BE2C (cell line): ENCODE results near the gene SLC25A29.
A peak's percentile ranks its signal among the peaks of the same experiment; 100 is the strongest.
"Not testable (repeated sequence)": the region's sequence is repeated elsewhere in the genome, so short reads cannot be mapped to it uniquely, and the experiment has no call there.

ENCODE experiments used
- DNase-seq: peaks from one replicate; pipeline ENCODE4 v3.0.0-alpha.2; 2020
- H3K27me3 ChIP-seq: fragments of 250-450 bp; sonication (Bioruptor Pico); 2 replicates; pipeline ENCODE4 v1.5.1; 2020; ENCODE audit warnings: mild to moderate bottlenecking
- H3K36me3 ChIP-seq: fragments of 250-450 bp; sonication (Bioruptor Pico); 2 replicates; pipeline ENCODE4 v1.5.1; 2020; ENCODE audit warnings: mild to moderate bottlenecking
- H3K4me1 ChIP-seq: fragments of 250-450 bp; sonication (Bioruptor Pico); 2 replicates; pipeline ENCODE4 v1.5.1; 2020
- H3K4me3 ChIP-seq: 2 replicates; pipeline ENCODE4 v1.5.1; 2011; ENCODE audit warnings: low read depth, low read length
- H3K9me3 ChIP-seq: fragments of 250-450 bp; sonication (Bioruptor Pico); 2 replicates; pipeline ENCODE4 v1.5.1; 2020
- TF ChIP-seq, protein P1 (sequence below): IDR thresholded peaks from 2 replicates; pipeline ENCODE4 v1.5.1; 2012; ENCODE audit warnings: mild to moderate bottlenecking, low read depth, low read length

SLC25A29 gene

DNA sequence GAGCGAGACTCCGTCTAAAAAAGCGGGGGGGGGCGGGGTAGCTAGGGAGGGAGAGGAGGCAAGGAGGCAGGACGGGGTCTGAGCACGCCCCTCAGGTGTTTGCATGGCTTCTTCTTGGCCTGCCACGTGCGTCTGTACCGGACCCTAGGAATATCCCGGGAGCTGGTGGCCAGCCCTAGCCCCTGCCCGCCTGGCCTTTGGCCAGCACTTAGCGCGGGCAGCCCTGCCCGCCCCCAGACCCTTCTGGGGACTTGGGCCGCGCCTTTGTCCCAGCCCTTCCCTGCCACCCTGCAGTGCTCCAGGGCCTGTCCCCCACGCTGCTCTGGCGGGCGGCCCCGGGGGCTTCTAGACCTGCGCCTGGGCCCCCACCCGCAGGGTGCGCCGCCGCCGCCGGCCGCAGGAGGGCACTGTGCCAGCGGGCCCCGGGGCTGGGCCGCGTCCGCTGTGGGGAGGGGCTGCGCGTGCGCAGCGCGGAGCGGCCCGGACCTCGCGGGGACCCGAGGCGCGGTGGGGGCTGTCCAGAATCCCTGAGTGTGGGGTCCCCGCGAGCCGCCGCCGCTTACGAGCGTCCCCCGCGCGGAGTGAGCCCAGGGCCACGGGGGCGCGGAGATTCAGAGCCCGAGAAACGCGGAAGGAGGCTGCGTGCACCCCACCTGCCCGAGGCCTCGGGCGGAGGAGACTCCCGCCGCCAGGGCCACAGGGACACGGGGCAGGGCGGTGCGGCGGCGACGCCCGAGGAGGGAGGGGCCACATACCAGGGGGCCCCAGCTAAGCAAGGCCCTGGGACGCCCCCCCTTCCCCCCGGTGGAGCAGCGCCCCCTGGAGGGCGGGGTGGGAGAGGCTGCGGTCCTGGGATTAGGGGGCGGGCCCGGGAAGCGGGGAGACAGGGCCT, 21.0 kb downstream of the SLC25A29 start:
- H3K4me3 ChIP-seq, result peak overlapping the region; percentile 66
- H3K27me3 ChIP-seq, result no peaks in the 10 kb centered on the region
- peaks cover 9% of the 10 kb centered on the region; the same call in 1 of the 2 replicates for H3K4me1 ChIP-seq
- TF ChIP-seq, protein P1, sequence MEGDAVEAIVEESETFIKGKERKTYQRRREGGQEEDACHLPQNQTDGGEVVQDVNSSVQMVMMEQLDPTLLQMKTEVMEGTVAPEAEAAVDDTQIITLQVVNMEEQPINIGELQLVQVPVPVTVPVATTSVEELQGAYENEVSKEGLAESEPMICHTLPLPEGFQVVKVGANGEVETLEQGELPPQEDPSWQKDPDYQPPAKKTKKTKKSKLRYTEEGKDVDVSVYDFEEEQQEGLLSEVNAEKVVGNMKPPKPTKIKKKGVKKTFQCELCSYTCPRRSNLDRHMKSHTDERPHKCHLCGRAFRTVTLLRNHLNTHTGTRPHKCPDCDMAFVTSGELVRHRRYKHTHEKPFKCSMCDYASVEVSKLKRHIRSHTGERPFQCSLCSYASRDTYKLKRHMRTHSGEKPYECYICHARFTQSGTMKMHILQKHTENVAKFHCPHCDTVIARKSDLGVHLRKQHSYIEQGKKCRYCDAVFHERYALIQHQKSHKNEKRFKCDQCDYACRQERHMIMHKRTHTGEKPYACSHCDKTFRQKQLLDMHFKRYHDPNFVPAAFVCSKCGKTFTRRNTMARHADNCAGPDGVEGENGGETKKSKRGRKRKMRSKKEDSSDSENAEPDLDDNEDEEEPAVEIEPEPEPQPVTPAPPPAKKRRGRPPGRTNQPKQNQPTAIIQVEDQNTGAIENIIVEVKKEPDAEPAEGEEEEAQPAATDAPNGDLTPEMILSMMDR, result peak; percentile 66
- peaks cover 3% of the 10 kb centered on the region; the same call in 1 of the 2 replicates for H3K36me3 ChIP-seq
- H3K9me3 ChIP-seq, result no peaks in the 10 kb centered on the region
- DNase-seq, result peak; percentile 81

DNA sequence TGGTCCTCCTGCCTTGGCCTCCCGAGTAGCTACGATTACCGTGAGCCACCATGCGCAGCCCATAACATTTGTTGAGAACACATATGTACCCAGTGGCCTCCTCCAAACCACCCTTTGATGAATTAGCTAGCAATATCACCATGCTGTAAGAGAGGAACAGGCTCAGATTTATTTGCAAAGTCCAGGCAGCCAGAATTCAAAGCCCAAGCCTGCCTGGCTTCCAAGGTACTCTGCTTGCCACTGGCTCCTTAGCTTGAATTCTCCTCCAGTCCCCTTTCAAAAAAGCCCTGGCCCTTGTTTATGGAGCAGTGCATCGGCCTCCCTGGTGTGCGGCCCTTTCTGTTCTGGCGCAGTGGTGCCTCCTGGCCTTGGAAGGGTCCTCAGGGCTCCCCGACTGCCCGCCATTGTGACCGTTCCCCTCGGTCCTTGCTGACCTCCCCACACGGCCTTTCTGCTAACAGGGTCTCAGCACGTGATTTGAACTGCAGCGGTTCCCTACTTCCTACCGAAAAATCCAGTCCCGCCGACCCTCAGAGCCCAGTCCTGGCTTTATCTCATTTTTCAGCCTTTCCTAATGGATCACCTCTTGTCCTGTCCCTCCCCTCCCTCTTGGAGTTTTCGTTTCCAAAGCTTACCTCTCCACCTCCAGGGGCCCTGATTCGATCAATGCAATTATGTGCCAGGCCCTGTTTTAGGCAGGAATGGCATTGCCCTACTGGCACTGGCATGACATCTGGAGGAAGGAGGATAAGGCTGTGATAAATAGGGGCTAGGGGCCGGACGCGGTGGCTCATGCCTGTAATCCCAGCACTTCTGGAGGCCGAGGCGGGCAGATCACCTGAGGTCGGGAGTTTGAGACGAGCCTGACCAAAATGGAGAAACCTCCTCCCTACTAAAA, 22.0 kb downstream of the SLC25A29 start:
- Histone ChIP-seq H3K36me3 (peaks cover 8% of the 10 kb centered on the region; the same call in 1 of the 2 replicates), H3K4me1 (peaks cover 9% of the 10 kb centered on the region; the same call in 1 of the 2 replicates), H3K9me3 (no peaks in the 10 kb centered on the region), H3K27me3 (no peaks in the 10 kb centered on the region), H3K4me3 (no peak overlapping the region)
- DNase-seq, result no peak
- TF ChIP-seq, protein P1, result no peak

DNA sequence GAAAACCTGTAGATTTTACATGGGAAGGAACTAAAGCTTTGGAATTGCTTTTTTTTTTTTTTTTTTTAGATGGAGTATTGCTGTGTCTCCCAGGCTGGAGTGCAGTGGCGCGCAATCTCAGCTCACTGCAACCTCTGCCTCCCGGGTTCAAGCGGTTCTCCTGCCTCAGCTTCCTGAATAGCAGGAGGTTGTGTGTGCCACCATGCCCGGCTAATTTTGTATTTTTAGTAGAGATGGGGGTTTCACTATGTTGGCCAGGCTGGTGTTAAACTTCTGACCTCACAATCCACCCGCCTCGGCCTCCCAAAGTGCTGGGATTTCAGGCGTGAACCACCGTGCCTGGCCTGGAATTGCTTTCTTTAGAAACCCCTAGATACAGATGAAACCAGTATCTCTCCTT, 22.8 kb downstream of the SLC25A29 start:
- H3K9me3 ChIP-seq, H3K4me1 ChIP-seq, H3K27me3 ChIP-seq, H3K36me3 ChIP-seq, DNase-seq, H3K4me3 ChIP-seq: not testable (repeated sequence)

DNA sequence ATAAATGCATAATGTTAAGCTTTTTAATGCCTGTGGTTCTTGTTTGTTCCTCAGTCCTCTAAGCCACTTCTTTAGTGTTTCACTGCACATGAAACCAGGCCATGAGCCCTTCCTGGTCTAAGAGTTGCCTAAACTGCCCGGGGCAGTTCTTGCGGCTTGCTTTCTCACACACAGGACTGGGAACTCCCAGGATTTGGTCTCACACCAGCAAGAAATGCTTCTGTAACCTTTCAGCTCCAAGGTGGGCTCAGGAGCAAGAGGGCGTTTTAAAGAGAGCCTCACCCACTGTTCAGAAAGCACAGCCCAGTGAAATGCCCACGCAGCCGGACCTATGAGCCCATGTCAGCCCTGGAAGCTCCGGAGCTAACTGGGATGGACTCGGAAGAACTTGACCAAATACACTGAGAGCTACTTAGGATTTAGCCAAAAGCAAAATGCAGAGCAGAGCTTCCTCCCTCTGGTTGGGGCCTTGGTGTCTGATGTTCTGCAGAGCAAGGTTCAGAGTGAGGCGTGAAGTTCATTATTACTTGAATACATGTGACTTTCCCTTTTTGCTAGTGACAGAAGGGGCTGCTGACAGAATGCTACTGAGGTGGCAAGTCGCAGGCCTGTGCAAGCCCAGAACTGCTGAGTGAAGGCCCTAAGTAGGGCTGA, 23.4 kb downstream of the SLC25A29 start:
- peaks cover 8% of the 10 kb centered on the region; the same call in 1 of the 2 replicates for H3K36me3 ChIP-seq
- TF ChIP-seq, protein P1, result no peak
- H3K27me3 ChIP-seq, result no peaks in the 10 kb centered on the region
- H3K4me3 ChIP-seq, result no peak overlapping the region
- no peak for DNase-seq
- no peaks in the 10 kb centered on the region for H3K9me3 ChIP-seq
- H3K4me1 ChIP-seq, result peaks cover 3% of the 10 kb centered on the region; the same call in 1 of the 2 replicates

DNA sequence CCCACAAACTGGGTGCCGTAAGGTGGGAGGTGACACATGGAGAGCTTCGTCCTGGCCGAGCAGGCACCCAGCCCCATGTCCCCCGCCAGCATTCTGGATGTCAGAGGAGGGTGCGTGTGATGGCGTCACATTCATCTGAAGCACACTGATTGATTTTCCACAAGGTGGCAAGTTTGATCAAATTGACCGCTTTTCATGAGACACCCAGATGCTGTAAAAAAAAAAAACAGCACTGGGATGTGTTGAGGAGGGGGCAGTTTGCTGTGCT, 24.2 kb downstream of the SLC25A29 start:
- H3K9me3 ChIP-seq, result no peaks in the 10 kb centered on the region
- peaks cover 3% of the 10 kb centered on the region; the same call in 1 of the 2 replicates for H3K4me1 ChIP-seq
- H3K36me3 ChIP-seq, result peaks cover 12% of the 10 kb centered on the region
- TF ChIP-seq, protein P1, result no peak
- H3K4me3 ChIP-seq, result no peak overlapping the region
- DNase-seq, result no peak
- no peaks in the 10 kb centered on the region for H3K27me3 ChIP-seq
